K562 (cell line): ENCODE measurements around the gene MICAL2. TPM values are rescaled to one million over a fixed set of nuclear protein-coding genes. Genes with fewer than 3 reads are reported as not detected.

Source experiments
- DMBX1 ChIP-seq: fragments of 250-450 bp; sonication (Bioruptor Pico); IDR thresholded peaks from 2 replicates; pipeline ENCODE4 v1.8.0; 2022; ENCODE audit warnings: inconsistent platforms, mild to moderate bottlenecking, moderate library complexity, borderline replicate concordance
- ELF2 ChIP-seq: fragments of 250-450 bp; sonication (Bioruptor Pico); IDR thresholded peaks from 2 replicates; pipeline ENCODE4 v1.5.0; 2021; ENCODE audit warnings: mild to moderate bottlenecking
- FOSL1 ChIP-seq: fragments of 200-800 bp; sonication (Bioruptor generic); conservative IDR thresholded peaks from 2 replicates; pipeline ENCODE4 v1.6.1; 2016; ENCODE audit warnings: missing genetic modification characterization, missing compliant biosample characterization
- FOXO4 ChIP-seq: fragments of 450-650 bp; formaldehyde crosslinking; IDR thresholded peaks from 2 replicates; pipeline ENCODE4 v1.4.0; 2020; ENCODE audit warnings: mild to moderate bottlenecking, moderate library complexity
- MYC ChIP-seq, 2 experiments: fragments of 250-450 bp in 1 of 2; sonication (Bioruptor Pico) in 1 of 2; IDR thresholded peaks; 2 replicates each; pipeline versions ENCODE4 v1.5.1 to v1.6.1; 2012 to 2021; ENCODE audit warnings: low read depth in 2 of 2, borderline replicate concordance in 1 of 2, improper control_type of control experiment in 1 of 2, low read length in 1 of 2, mild to moderate bottlenecking in 1 of 2, moderate library complexity in 1 of 2
- PTTG1 ChIP-seq: fragments of 450-650 bp; IDR thresholded peaks from 2 replicates; pipeline ENCODE4 v1.6.1; 2016; ENCODE audit warnings: low read depth, mild to moderate bottlenecking, missing genetic modification characterization, missing compliant biosample characterization
- RAD21 ChIP-seq, 2 experiments: fragments of 250-450 bp in 1 of 2; fragments of 450-650 bp in 1 of 2; sonication (Bioruptor Pico) in 1 of 2; formaldehyde crosslinking in 1 of 2; IDR thresholded peaks in 1 of 2; conservative IDR thresholded peaks in 1 of 2; 2 replicates each; pipeline versions ENCODE4 v1.4.0 to v1.8.0; 2020 to 2022; ENCODE audit warnings: mild to moderate bottlenecking in 2 of 2, moderate library complexity in 1 of 2
- SMC3 ChIP-seq: conservative IDR thresholded peaks from 2 replicates; pipeline ENCODE4 v1.6.1; 2011; ENCODE audit warnings: low read depth, low read length, improper control_type of control experiment; ENCODE audit not compliant: insufficient read depth
- SP2 ChIP-seq: IDR thresholded peaks from 2 replicates; pipeline ENCODE4 v1.6.1; 2011; ENCODE audit warnings: mild to moderate bottlenecking, low read depth, low read length, moderate library complexity; ENCODE audit not compliant: poor library complexity, severe bottlenecking; ENCODE audit errors: extremely low read depth
- TGIF2 ChIP-seq: sonication (generic); formaldehyde crosslinking; IDR thresholded peaks from 2 replicates; pipeline ENCODE4 v1.8.1; 2022; ENCODE audit warnings: mild to moderate bottlenecking, missing genetic modification reagents, moderate library complexity
- UBTF ChIP-seq, 2 experiments: IDR thresholded peaks; 2 replicates each; pipeline ENCODE4 v1.6.1; 2012; ENCODE audit warnings: improper control_type of control experiment in 2 of 2, low read depth in 2 of 2, low read length in 2 of 2, borderline replicate concordance in 1 of 2
- VEZF1 ChIP-seq: fragments of 200-800 bp; sonication (Bioruptor generic); IDR thresholded peaks from 2 replicates; pipeline ENCODE4 v1.6.1; 2017; ENCODE audit warnings: missing genetic modification characterization, missing compliant biosample characterization
- XRCC5 ChIP-seq: fragments of 200-400 bp; formaldehyde crosslinking; IDR thresholded peaks from 2 replicates; pipeline ENCODE4 v1.6.1; 2017; ENCODE audit warnings: low read depth, mild to moderate bottlenecking, low read length
- YY1 ChIP-seq, 3 experiments: IDR thresholded peaks; 2 replicates each; pipeline ENCODE4 v1.6.1; 2011; ENCODE audit warnings: low read length in 2 of 3, mild to moderate bottlenecking in 2 of 3, moderate library complexity in 2 of 3, borderline replicate concordance in 1 of 3, control low read depth in 1 of 3, low read depth in 1 of 3; ENCODE audit not compliant: insufficient read depth in 3 of 3, insufficient replicate concordance in 2 of 3, control insufficient read depth in 1 of 3, insufficient read length in 1 of 3; ENCODE audit errors: extremely low read depth in 1 of 3
- ZBTB7A ChIP-seq: IDR thresholded peaks from 2 replicates; pipeline ENCODE4 v1.6.1; 2011; ENCODE audit warnings: low read depth, mild to moderate bottlenecking, low read length, moderate library complexity, borderline replicate concordance; ENCODE audit not compliant: control insufficient read depth
- ZNF174 ChIP-seq: fragments of 250-450 bp; sonication (Bioruptor Pico); IDR thresholded peaks from 2 replicates; pipeline ENCODE4 v1.4.0; 2020; ENCODE audit warnings: mild to moderate bottlenecking
- ZNF184 ChIP-seq: sonication (generic); formaldehyde crosslinking; IDR thresholded peaks from 2 replicates; pipeline ENCODE4 v1.5.0; 2020; ENCODE audit warnings: missing genetic modification reagents
- ZNF699 ChIP-seq: fragments of 250-450 bp; sonication (Bioruptor Pico); IDR thresholded peaks from 2 replicates; pipeline ENCODE4 v1.8.0; 2021; ENCODE audit warnings: mild to moderate bottlenecking, moderate library complexity; ENCODE audit not compliant: insufficient replicate concordance
- polyA plus RNA-seq, 8 experiments: library from polyadenylated mRNA; depleted of rRNA in 4 of 8; stranded (reverse) in 5 of 8; unstranded in 3 of 8; fragments of >200 nt; fragmentation: Nextera tagmentation in 2 of 8; fragmentation: Illumina TruSeq in 1 of 8; extraction: Ambion mirVana in 2 of 8; extraction: Trizol in 1 of 8; gene quantifications; 2 replicates each; pipeline versions ENCODE4 v1.2.1 to v1.2.3, GENCODE V29; 2011 to 2014; ENCODE audit warnings: inconsistent platforms in 1 of 8, missing spikeins in 1 of 8
- total RNA-seq, 7 experiments: library from RNA; depleted of rRNA in 6 of 7; stranded (reverse); fragments of >200 nt in 6 of 7; fragmentation: Illumina TruSeq in 2 of 7; extraction: Trizol in 2 of 7; gene quantifications; 2 replicates each; pipeline versions ENCODE4 v1.2.1 to v1.2.3, GENCODE V29; 2011 to 2021; ENCODE audit warnings: low replicate concordance in 1 of 7
- TF ChIP-seq, protein P1 (sequence below): fragments of 250-450 bp; sonication (Bioruptor Pico); IDR thresholded peaks from 2 replicates; pipeline ENCODE4 v1.5.1; 2021; ENCODE audit warnings: mild to moderate bottlenecking

MICAL2 gene
- total and polyA plus RNA-seq, 9 of the 15 experiments (the other 6 are each of a cell fraction or from before 2014, with no cell fraction given) = 4.7 to 64.2 (median 33.6) TPM

DNA sequence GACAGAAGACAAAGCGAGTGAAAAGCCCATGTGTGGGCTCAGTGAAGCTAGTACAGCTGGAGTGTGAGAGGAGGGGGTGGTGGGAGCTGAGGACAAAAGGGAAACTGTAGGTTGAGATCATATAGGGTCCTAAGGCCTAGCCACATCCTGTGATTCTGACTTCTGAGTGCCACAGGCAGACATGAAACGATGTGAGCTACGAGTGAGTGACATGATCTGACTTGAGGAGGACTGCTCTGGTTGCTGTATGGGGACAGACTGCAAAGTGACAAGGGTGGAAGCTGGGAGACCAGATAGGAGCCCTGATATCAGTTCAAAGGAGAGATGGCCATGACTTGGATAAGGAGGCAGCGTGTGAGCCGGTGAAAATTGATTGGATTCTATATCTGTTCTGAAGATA lies 85.4 kb downstream of the MICAL2 start (continued):
- TF ChIP-seq VEZF1 (CRISPR knock-in tag) = 0 out of 2 replicates have a peak, but pooled peaks have one; percentile 22
- no peak for TF ChIP-seq ZNF174 (CRISPR knock-in tag)
- TF ChIP-seq ZBTB7A = no peak
- no peak for TF ChIP-seq ZNF699
- no peak for TF ChIP-seq MYC (IDR thresholded peaks at IDR 0.05; ENCODE audit: low read depth, low read length)
- TF ChIP-seq MYC (CRISPR knock-in tag; IDR thresholded peaks at IDR 0.05; ENCODE audit: borderline replicate concordance, low read depth) = no peak
- no peak; a peak in 1 of 4 replicates for TF ChIP-seq RAD21 (CRISPR knock-in tag; conservative IDR thresholded peaks at IDR 0.05 in 1 of 2, IDR thresholded peaks at IDR 0.05 in 1 of 2)
- no peak for TF ChIP-seq ELF2
- TF ChIP-seq YY1 (IDR thresholded peaks at IDR 0.05; ENCODE audit: borderline replicate concordance in 1 of 3, control insufficient read depth in 1 of 3, extremely low read depth in 1 of 3, insufficient read depth in 3 of 3, insufficient read length in 1 of 3, insufficient replicate concordance in 2 of 3, low read depth in 1 of 3, low read length in 2 of 3) = no peak
- TF ChIP-seq DMBX1 (CRISPR knock-in tag) = no peak
- TF ChIP-seq SMC3 = no peak
- TF ChIP-seq FOSL1 (tag) = no peak
- TF ChIP-seq UBTF (IDR thresholded peaks at IDR 0.05; ENCODE audit: borderline replicate concordance in 1 of 2, low read depth in 2 of 2, low read length in 2 of 2) = no peak
- TF ChIP-seq, protein P1, sequence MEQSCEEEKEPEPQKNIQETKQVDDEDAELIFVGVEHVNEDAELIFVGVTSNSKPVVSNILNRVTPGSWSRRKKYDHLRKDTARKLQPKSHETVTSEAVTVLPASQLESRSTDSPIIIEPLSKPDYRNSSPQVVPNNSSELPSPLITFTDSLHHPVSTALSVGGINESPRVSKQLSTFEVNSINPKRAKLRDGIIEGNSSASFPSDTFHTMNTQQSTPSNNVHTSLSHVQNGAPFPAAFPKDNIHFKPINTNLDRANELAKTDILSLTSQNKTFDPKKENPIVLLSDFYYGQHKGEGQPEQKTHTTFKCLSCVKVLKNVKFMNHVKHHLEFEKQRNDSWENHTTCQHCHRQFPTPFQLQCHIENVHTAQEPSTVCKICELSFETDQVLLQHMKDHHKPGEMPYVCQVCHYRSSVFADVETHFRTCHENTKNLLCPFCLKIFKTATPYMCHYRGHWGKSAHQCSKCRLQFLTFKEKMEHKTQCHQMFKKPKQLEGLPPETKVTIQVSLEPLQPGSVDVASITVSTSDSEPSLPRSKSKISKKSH = no peak
- TF ChIP-seq SP2 = no peak
- TF ChIP-seq PTTG1 (tag) = no peak
- TF ChIP-seq XRCC5 = no peak
- TF ChIP-seq TGIF2 (CRISPR knock-in tag) = no peak
- no peak for TF ChIP-seq ZNF184 (CRISPR knock-in tag)
- TF ChIP-seq FOXO4 (CRISPR knock-in tag) = no peak
